HG03039 (cell line): ENCODE results near the gene CAMTA1.

Experiments
- ATAC-seq: cut with Tn5 transposase; IDR thresholded peaks from one replicate; pipeline ENCODE4 v1.9.1; 2021; ENCODE audit warnings: mild to moderate bottlenecking, moderate library complexity; ENCODE audit not compliant: unreplicated experiment

The CAMTA1 gene

GRCh38 chr1:7568901-7569524, 783.8 kb downstream of the CAMTA1 start:
- no peak for ATAC-seq

GRCh38 chr1:7570311-7570710, 785.1 kb downstream of the CAMTA1 start:
- no peak for ATAC-seq

DNA sequence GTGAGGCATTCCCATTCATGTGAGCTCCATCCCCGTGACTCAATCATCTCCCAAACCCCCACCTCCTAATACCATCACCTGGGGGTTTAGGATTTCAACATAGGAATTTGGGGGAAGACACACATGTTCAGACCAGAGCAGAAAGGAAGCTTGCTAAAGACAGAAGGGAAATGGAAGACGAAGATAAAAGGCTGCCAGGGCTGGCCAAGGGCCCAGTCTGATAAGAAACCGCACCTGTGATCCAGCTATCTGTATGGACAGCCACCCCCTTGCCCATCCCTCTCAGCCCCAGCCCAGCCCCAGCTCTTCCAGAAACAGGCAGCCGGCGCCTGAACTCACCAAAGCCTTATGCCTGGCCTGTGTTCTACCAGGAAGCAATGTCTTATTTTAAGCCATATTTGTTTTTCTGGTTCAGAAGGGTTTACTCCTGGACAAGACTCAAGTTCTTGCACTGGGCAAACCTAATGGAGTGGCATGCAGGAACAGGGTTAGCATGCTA, 787.4 kb downstream of the CAMTA1 start:
- ATAC-seq: no peak

DNA sequence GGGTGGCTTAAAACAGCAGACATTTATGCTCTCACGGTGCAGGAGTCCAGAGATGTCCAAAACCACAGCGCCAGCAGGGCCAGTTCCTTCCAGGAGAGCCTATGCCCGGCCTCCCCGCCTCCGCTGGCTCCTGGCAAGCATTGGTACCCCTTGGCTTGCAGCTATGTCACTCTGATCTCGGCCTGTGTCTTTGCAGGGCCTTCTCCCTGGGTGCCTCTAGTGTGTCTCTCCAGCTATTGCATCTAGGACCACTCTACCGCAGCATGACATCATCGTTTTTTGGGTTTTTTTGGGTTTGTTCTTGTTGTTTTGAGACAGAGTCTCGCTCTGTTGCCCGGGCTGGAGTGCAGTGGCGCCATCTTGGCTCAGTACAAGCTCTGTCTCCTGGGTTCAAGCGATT, 788.2 kb downstream of the CAMTA1 start:
- no peak for ATAC-seq

DNA sequence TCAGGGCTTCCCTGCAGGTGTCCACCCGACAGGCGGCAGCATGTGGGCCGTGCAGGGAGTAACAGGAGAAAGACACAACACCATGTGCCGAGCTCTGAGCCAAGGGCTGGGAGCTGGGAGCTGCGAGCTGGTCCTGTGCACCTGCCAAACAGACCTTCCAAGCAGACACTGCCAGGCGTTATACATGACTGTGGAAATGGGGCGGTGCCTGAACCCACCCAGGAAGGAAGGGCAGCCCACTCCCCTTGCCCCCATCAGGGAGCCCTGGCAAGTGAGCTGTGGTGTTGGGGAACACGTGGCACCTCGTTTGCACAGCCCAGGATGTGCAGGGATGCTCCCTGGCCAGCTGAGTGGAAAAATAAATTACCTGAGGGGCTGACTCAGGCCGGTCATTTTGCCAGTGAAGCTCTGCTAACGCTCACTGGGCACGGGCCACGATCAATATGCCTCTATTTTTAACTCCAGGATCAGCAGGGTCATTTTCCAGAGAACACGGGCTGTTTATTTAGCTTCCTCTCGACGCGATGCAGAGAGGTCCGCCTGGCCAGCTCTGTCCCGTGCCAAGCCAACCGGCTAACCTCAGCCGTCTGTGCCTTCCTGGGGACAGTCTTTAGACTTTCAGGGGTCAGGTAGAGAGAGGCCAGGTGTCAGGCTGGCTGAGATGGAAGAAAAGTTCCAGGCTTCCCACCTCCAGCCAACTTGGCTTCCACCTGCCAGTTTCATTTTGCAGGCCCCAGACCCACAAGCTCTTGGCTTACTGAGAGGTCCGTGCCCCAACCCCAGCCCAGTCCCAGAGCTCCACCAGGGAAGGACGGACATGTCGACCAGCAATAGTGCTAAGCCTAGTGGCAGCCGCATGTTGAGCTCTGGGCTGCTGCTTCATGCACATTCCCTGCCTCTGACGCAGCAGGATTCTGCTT, 789.1 kb downstream of the CAMTA1 start:
- no peak for ATAC-seq

DNA sequence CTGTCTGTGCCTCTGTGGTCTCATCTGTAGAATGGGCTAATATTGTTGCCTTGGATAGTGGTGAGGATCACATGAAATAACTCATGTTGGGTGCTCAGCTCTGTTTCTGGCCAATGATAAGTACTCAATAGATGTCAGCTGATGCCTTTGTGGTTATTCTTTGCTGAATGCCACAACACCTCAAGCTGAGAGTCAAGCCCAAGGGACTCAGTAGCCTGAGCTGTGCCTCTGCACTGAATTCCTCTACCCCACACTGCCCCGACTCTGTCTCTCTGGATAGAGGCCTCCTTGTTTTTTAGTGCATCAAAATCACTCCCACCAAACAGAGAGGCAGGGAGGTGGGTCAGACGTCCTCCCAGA, 789.8 kb downstream of the CAMTA1 start:
- ATAC-seq: no peak

DNA sequence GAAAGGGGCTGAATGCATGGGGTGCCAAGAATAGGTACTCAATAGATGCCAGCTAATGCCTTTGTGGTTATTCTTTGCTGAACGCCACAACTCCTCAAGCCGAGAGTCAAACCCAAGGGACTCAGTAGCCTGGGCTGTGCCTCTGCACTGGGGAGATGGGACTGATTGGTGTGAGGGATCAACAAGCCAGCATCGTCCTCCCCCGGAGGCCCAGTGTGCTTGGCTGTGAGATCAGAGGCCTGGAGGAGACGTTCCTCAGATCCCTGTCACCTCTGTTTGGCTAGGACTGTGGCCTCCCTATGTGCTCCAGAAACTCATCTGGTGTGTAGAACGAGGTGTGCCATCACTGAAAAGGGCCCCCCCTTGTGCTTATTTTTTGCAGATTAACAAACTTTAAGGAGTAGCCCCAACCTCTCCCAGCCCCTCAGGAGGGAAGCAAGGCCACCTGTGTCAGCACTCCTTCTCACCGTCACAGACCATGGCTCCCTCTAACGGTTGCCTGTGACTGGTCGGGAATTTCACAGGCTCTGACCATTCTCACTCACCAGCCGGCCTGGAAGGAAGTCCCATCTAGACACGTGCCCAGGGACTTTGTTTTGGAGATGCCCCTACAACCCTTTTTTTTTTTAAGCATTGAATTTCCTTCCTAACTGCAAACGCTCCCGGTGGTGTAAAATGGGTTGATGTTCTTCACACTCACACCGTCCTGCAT, 791.8 kb downstream of the CAMTA1 start:
- no peak for ATAC-seq

DNA sequence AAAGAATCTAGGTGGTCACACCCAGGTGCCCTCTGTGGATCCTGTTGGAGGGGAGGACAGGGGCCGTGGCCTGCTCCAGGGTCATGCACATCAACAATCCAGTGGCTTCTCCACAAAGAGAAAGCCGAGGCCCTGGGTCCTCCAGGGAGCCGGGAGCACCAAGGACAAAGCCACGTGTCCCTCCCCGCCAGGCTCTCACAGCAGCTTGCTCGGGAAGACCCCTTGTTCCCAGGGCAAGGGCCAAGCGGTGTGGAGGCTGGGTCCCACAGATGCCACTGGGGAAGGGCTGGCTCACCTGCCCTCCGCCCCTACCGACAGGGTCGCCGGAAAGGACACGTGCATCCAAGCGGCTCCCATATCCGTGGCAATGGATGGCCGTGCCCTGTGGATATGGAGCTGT, 793.0 kb downstream of the CAMTA1 start:
- no peak for ATAC-seq

DNA sequence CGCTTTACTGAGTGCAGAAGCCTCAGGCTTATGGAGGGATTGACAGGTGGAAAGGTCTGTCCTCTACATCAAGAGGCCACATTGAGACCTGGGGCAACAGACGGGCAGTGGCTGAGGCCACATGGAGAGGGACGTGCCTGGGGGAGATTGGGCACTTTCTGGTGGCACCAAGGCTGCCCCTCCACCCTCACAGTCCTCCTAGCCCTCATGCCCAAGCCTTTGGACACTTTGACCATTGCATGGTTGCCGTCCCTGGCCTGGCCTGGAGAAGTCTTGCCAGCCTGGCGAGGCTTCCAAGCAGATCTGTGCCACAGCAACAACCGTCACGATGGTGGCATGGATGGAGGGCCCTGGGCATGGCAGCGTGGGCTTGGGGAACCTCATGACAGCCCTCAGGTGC, 793.8 kb downstream of the CAMTA1 start:
- ATAC-seq: no peak

DNA sequence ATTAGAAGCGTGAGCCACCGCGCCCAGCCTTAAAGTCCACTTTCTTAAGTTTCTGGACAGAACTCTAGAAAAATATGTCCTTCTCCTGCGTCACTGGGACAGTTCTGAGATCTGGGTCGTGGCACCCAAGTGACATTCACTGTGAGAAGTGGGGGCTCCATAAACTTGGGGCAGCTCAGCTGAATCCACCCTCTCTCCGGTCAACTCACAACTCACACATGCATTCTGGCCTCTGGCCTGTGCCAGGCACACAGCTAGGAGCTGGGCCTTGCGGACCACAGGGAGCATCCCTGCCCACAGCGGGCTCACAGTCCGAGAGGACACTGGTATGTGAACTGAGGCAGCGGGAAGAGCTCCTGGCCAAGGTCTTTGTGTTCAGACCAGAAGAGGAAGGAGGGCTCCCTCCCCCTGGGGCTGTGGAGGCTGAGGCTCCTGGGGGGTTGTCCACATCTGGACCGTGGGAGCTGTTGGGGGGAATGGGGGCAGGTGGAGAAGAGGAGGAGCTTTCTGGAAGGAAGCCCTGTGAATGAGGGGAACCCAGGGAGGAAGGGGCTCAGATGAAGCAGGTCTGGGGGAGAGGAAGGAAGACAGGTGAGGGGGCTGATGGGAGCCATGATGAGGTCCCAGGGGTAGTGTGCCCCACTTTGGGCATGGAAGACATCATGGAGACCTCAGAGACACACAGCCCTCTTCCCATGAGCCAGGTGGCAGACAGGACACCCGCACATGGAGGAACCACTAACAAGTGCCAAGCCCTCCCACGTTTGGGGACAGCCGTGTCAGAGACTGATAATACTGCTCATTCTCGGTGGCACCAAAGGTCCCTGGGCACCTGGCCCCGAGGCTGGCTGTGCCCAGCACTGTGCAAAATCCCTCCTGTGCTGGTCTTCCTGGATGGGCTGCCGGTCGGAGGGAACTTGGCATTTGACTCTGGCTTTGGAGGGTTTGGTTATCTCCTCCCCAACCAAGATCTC, 794.9 kb downstream of the CAMTA1 start:
- no peak for ATAC-seq

GRCh38 chr1:7580923-7581753, 795.9 kb downstream of the CAMTA1 start:
- ATAC-seq: no peak

DNA sequence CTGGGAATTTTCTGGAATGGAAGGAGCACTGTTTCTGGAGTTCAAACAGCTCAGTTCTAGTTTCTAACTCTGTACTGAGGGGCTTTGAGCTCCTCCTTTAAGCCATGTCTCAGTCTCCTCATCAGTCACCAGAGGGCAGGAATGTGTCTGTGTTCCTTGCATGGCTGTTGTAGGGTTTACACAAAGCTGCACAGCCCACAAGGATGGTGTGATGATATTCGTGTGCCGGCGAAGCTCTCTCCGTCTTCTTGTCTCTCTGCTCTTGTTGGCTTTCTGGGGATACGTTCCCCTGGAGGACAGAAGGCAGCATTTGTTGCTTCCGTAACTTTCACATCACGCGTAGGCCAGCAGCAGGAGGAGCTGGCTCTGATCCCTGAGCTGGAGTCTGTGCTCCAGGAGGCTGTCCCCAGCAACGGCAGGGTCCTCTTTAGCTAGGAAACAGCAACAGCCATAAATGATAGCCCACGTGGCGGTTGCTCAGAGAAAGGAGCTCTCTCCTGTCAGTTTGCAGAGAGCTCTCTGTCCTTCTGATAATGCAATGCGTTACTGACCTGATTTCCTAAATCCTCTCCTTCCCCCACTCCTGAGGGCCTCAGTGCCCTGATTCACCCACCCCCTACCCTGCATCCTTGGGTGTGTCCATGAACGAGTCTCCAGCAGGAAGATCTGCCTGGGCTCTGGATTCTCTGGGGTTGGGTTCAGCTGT, 796.7 kb downstream of the CAMTA1 start:
- no peak for ATAC-seq

GRCh38 chr1:7582460-7582972, 797.3 kb downstream of the CAMTA1 start:
- ATAC-seq: no peak

GRCh38 chr1:7583291-7584096, 798.2 kb downstream of the CAMTA1 start:
- no peak for ATAC-seq

DNA sequence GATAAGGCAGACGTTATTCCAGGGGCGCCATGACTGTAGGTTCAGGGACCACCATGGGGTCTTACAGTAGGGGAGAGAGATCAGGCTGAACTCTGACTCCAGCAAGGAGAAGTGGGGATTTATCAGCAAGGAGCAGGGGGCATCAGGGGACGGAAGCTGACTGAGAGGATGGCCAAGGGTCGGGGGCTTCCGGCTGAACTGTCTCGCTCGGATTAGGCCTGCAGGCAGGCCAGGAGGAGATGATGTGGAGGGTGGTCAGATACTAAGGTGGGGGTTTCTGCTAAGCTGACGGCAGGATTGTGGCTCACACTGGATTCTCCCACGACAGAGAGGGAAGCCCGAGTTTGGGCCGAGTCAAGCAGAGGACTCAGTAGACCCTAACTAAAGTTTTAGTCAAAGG, 798.9 kb downstream of the CAMTA1 start:
- ATAC-seq: no peak

- no peak for ATAC-seq
These were observed 799.4 kb downstream of the CAMTA1 start for GRCh38 chr1:7584643-7585042.

- ATAC-seq: no peak
These were observed 800.1 kb downstream of the CAMTA1 start for GRCh38 chr1:7585216-7585907.
